WTC11 (cell line): ENCODE results near the gene SP2.
A peak's percentile ranks its signal among the peaks of the same experiment; 100 is the strongest.

Experiments
- IRF1 ChIP-seq: sonication (generic); formaldehyde crosslinking; IDR thresholded peaks from 2 replicates; pipeline ENCODE4 v1.8.0; 2023; ENCODE audit warnings: missing genetic modification reagents
- IRF2 ChIP-seq: sonication (generic); formaldehyde crosslinking; IDR thresholded peaks from 2 replicates; pipeline ENCODE4 v1.8.0; 2022; ENCODE audit warnings: low read depth, missing genetic modification reagents, borderline replicate concordance
- MAX ChIP-seq: sonication (generic); formaldehyde crosslinking; IDR thresholded peaks from 2 replicates; pipeline ENCODE4 v1.8.0; 2022; ENCODE audit warnings: mild to moderate bottlenecking, missing genetic modification reagents
- NFYB ChIP-seq: sonication (generic); formaldehyde crosslinking; conservative IDR thresholded peaks from 2 replicates; pipeline ENCODE4 v1.8.0; 2022; ENCODE audit warnings: low read depth, missing genetic modification reagents
- ZNF317 ChIP-seq: sonication (generic); formaldehyde crosslinking; IDR thresholded peaks from 2 replicates; pipeline ENCODE4 v1.8.1; 2023; ENCODE audit warnings: low read depth, mild to moderate bottlenecking, moderate library complexity, missing genetic modification reagents, borderline replicate concordance
- TF ChIP-seq, protein P1 (sequence below): fragments of 200-600 bp; IDR thresholded peaks from 2 replicates; pipeline ENCODE4 v1.8.0; 2022; ENCODE audit warnings: antibody characterized with exemption
- TF ChIP-seq, protein P2 (sequence below): sonication (generic); formaldehyde crosslinking; IDR thresholded peaks from 2 replicates; pipeline ENCODE4 v1.8.1; 2023; ENCODE audit warnings: mild to moderate bottlenecking, missing genetic modification reagents, moderate library complexity
- TF ChIP-seq, protein P3 (sequence below): sonication (generic); formaldehyde crosslinking; IDR thresholded peaks from 2 replicates; pipeline ENCODE4 v1.8.1; 2023; ENCODE audit warnings: mild to moderate bottlenecking, missing genetic modification reagents, moderate library complexity

GRCh38 chr17:47946929-47947397 lies 50.9 kb downstream of the SP2 start:
- TF ChIP-seq, protein P1, sequence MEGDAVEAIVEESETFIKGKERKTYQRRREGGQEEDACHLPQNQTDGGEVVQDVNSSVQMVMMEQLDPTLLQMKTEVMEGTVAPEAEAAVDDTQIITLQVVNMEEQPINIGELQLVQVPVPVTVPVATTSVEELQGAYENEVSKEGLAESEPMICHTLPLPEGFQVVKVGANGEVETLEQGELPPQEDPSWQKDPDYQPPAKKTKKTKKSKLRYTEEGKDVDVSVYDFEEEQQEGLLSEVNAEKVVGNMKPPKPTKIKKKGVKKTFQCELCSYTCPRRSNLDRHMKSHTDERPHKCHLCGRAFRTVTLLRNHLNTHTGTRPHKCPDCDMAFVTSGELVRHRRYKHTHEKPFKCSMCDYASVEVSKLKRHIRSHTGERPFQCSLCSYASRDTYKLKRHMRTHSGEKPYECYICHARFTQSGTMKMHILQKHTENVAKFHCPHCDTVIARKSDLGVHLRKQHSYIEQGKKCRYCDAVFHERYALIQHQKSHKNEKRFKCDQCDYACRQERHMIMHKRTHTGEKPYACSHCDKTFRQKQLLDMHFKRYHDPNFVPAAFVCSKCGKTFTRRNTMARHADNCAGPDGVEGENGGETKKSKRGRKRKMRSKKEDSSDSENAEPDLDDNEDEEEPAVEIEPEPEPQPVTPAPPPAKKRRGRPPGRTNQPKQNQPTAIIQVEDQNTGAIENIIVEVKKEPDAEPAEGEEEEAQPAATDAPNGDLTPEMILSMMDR, result peak; percentile 80
- TF ChIP-seq MAX (CRISPR knock-in tag), result no peak
- TF ChIP-seq, protein P2, sequence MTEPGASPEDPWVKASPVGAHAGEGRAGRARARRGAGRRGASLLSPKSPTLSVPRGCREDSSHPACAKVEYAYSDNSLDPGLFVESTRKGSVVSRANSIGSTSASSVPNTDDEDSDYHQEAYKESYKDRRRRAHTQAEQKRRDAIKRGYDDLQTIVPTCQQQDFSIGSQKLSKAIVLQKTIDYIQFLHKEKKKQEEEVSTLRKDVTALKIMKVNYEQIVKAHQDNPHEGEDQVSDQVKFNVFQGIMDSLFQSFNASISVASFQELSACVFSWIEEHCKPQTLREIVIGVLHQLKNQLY, result no peak
- no peak for TF ChIP-seq IRF1 (CRISPR knock-in tag)
- TF ChIP-seq IRF2 (CRISPR knock-in tag), result no peak
- TF ChIP-seq NFYB, result peak; percentile 47
- TF ChIP-seq, protein P3, sequence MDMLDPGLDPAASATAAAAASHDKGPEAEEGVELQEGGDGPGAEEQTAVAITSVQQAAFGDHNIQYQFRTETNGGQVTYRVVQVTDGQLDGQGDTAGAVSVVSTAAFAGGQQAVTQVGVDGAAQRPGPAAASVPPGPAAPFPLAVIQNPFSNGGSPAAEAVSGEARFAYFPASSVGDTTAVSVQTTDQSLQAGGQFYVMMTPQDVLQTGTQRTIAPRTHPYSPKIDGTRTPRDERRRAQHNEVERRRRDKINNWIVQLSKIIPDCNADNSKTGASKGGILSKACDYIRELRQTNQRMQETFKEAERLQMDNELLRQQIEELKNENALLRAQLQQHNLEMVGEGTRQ (CRISPR knock-in tag), result no peak
- TF ChIP-seq ZNF317, result no peak
